Astrocyte (in vitro differentiated cells and primary cell): ENCODE results near the gene CNGB1. TPM values are rescaled to one million over a fixed set of nuclear protein-coding genes. Genes with fewer than 3 reads are reported as not detected.

ENCODE experiments used
- DNase-seq: peaks from one replicate; pipeline ENCODE4 v3.0.0-alpha.2; 2010; ENCODE audit warnings: low read depth
- FAIRE-seq: peaks from 2 replicates; lab custom pipeline; 2011; peaks lifted over from hg19 to GRCh38; lab: Jason Lieb, UNC
- H2AFZ ChIP-seq: 2 replicates; pipeline ENCODE4 v1.6.0; 2012; ENCODE audit warnings: low read depth, low read length, inconsistent platforms
- H3K27ac ChIP-seq: 2 replicates; pipeline ENCODE4 v1.5.1; 2011; ENCODE audit warnings: low read depth, low read length, inconsistent platforms
- H3K27me3 ChIP-seq: 2 replicates; pipeline ENCODE4 v1.6.0; 2011; ENCODE audit warnings: low read length, inconsistent platforms; ENCODE audit not compliant: insufficient read depth
- H3K36me3 ChIP-seq: 2 replicates; pipeline ENCODE4 v1.5.1; 2011; ENCODE audit warnings: low read length, inconsistent platforms; ENCODE audit not compliant: insufficient read depth
- H3K4me1 ChIP-seq: 2 replicates; pipeline ENCODE4 v1.5.1; 2011; ENCODE audit warnings: low read length, inconsistent platforms; ENCODE audit not compliant: insufficient read depth
- H3K4me2 ChIP-seq: 2 replicates; pipeline ENCODE4 v1.6.0; 2012; ENCODE audit warnings: low read length, inconsistent platforms
- H3K4me3 ChIP-seq: 2 replicates; pipeline ENCODE4 v1.5.1; 2011; ENCODE audit warnings: low read depth, mild to moderate bottlenecking, low read length, inconsistent platforms; ENCODE audit not compliant: insufficient read depth
- H3K79me2 ChIP-seq: 2 replicates; pipeline ENCODE4 v1.6.0; 2012; ENCODE audit warnings: mild to moderate bottlenecking, low read length, inconsistent platforms; ENCODE audit not compliant: insufficient read depth
- H3K9ac ChIP-seq: 2 replicates; pipeline ENCODE4 v1.6.0; 2012; ENCODE audit warnings: mild to moderate bottlenecking, low read length, inconsistent platforms
- H3K9me3 ChIP-seq: 2 replicates; pipeline ENCODE4 v1.5.1; 2012; ENCODE audit warnings: low read depth, mild to moderate bottlenecking, low read length, inconsistent platforms; ENCODE audit not compliant: insufficient read depth
- H4K20me1 ChIP-seq: 2 replicates; pipeline ENCODE4 v1.6.0; 2012; ENCODE audit warnings: low read length, inconsistent platforms; ENCODE audit not compliant: insufficient read depth
- H3K27ac Mint-ChIP-seq: one replicate; pipeline ENCODE4 v1.8.0; 2021; ENCODE audit warnings: mild to moderate bottlenecking, mixed read lengths; ENCODE audit not compliant: unreplicated experiment
- H3K27me3 Mint-ChIP-seq: one replicate; pipeline ENCODE4 v1.8.0; 2021; ENCODE audit warnings: low read depth, mixed read lengths; ENCODE audit not compliant: unreplicated experiment
- H3K36me3 Mint-ChIP-seq: one replicate; pipeline ENCODE4 v1.8.0; 2021; ENCODE audit warnings: low read depth, mixed read lengths; ENCODE audit not compliant: unreplicated experiment
- H3K4me1 Mint-ChIP-seq: one replicate; pipeline ENCODE4 v1.8.0; 2021; ENCODE audit warnings: low read depth, mixed read lengths; ENCODE audit not compliant: unreplicated experiment
- H3K4me3 Mint-ChIP-seq: one replicate; pipeline ENCODE4 v1.8.0; 2021; ENCODE audit warnings: mild to moderate bottlenecking, moderate library complexity, mixed read lengths; ENCODE audit not compliant: unreplicated experiment
- H3K9me3 Mint-ChIP-seq: one replicate; pipeline ENCODE4 v1.8.0; 2021; ENCODE audit warnings: mild to moderate bottlenecking, mixed read lengths; ENCODE audit not compliant: unreplicated experiment
- CTCF ChIP-seq: IDR thresholded peaks from 2 replicates; pipeline ENCODE4 v1.5.1; 2011; ENCODE audit warnings: low read depth, mild to moderate bottlenecking, inconsistent platforms, low read length, moderate library complexity; ENCODE audit not compliant: insufficient read depth
- EZH2 ChIP-seq: IDR thresholded peaks from 2 replicates; pipeline ENCODE4 v1.6.1; 2012; ENCODE audit warnings: mild to moderate bottlenecking, low read length, inconsistent platforms; ENCODE audit not compliant: insufficient read depth
- total RNA-seq: library from RNA; stranded (reverse); gene quantifications from 2 replicates; pipeline ENCODE4 v1.2.1, GENCODE V29; 2021

The CNGB1 gene
- total RNA-seq, 1 donor from 2014 or later = not detected

GRCh38 chr16:58016840-58017446, 46.0 kb upstream of the CNGB1 start:
- Histone ChIP-seq H3K9ac (no peak overlapping the region), H3K27me3 (no peaks in the 10 kb centered on the region), H3K4me3 (no peak overlapping the region), H3K79me2 (no peaks in the 10 kb centered on the region), H3K36me3 (peaks cover 4% of the 10 kb centered on the region), H3K9me3 (no peaks in the 10 kb centered on the region), H3K4me1 (peaks cover 6% of the 10 kb centered on the region), H3K27ac (no peak overlapping the region), H3K4me2 (no peak overlapping the region), H4K20me1 (peaks cover 30% of the 10 kb centered on the region), H2AFZ (no peak overlapping the region)
- Mint-ChIP-seq H3K9me3 (no peaks in the 10 kb centered on the region), H3K27ac (no peak overlapping the region), H3K27me3 (no peaks in the 10 kb centered on the region), H3K4me3 (no peak overlapping the region), H3K4me1 (peaks cover 17% of the 10 kb centered on the region), H3K36me3 (no peaks in the 10 kb centered on the region)
- FAIRE-seq = no peak
- no peak for DNase-seq
- TF ChIP-seq EZH2 = no peak
- TF ChIP-seq CTCF = no peak

GRCh38 chr16:58013201-58013956, 42.5 kb upstream of the CNGB1 start:
- Histone ChIP-seq H3K9me3 (no peaks in the 10 kb centered on the region), H3K4me1 (peaks cover 18% of the 10 kb centered on the region), H3K27me3 (no peaks in the 10 kb centered on the region), H3K36me3 (peaks cover 10% of the 10 kb centered on the region), H3K79me2 (peaks cover 3% of the 10 kb centered on the region), H3K9ac (no peak overlapping the region), H3K4me2 (no peak overlapping the region), H3K27ac (no peak overlapping the region), H4K20me1 (peaks cover 23% of the 10 kb centered on the region), H2AFZ (no peak overlapping the region), H3K4me3 (no peak overlapping the region)
- no peaks in the 10 kb centered on the region for H3K27me3 Mint-ChIP-seq
- TF ChIP-seq EZH2 (no peak), CTCF (no peak)
- no peaks in the 10 kb centered on the region for H3K9me3 Mint-ChIP-seq
- no peak overlapping the region for H3K27ac Mint-ChIP-seq
- H3K36me3 Mint-ChIP-seq = peaks cover 11% of the 10 kb centered on the region
- H3K4me3 Mint-ChIP-seq = no peak overlapping the region
- DNase-seq (no peak), FAIRE-seq (no peak)
- H3K4me1 Mint-ChIP-seq = peaks cover 21% of the 10 kb centered on the region

GRCh38 chr16:58012481-58012880, 41.6 kb upstream of the CNGB1 start:
- Histone ChIP-seq H3K9me3 (no peaks in the 10 kb centered on the region), H3K4me2 (no peak overlapping the region), H2AFZ (no peak overlapping the region), H3K79me2 (peaks cover 6% of the 10 kb centered on the region), H3K27ac (no peak overlapping the region), H4K20me1 (peaks cover 23% of the 10 kb centered on the region), H3K4me3 (no peak overlapping the region), H3K4me1 (peaks cover 18% of the 10 kb centered on the region), H3K36me3 (peaks cover 10% of the 10 kb centered on the region), H3K27me3 (no peaks in the 10 kb centered on the region), H3K9ac (no peak overlapping the region)
- H3K4me3 Mint-ChIP-seq = no peak overlapping the region
- H3K4me1 Mint-ChIP-seq = peaks cover 21% of the 10 kb centered on the region
- H3K27me3 Mint-ChIP-seq = no peaks in the 10 kb centered on the region
- FAIRE-seq (no peak), DNase-seq (no peak)
- TF ChIP-seq EZH2 (no peak), CTCF (no peak)
- peaks cover 11% of the 10 kb centered on the region for H3K36me3 Mint-ChIP-seq
- H3K9me3 Mint-ChIP-seq = no peaks in the 10 kb centered on the region
- peak overlapping the region; percentile 34 for H3K27ac Mint-ChIP-seq
